Endodermal cell (in vitro differentiated cells): ENCODE data around the gene RPS6KC1. TPM values are rescaled to one million over a fixed set of nuclear protein-coding genes. Genes with fewer than 3 reads are reported as not detected.

Experiments used
- DNase-seq: peaks from one replicate; pipeline ENCODE4 v3.0.0-alpha.2; 2017
- H3K27ac ChIP-seq: 2 replicates; pipeline ENCODE4 v1.5.1; 2013; ENCODE audit warnings: mild to moderate bottlenecking, low read depth, low read length, moderate library complexity
- H3K27me3 ChIP-seq: 2 replicates; pipeline ENCODE4 v1.6.1; 2013; ENCODE audit warnings: mild to moderate bottlenecking, low read length, moderate library complexity; ENCODE audit not compliant: insufficient read depth, control insufficient read depth, poor library complexity, severe bottlenecking
- H3K36me3 ChIP-seq: 2 replicates; pipeline ENCODE4 v1.7.0; 2013; ENCODE audit warnings: mild to moderate bottlenecking, low read length, moderate library complexity; ENCODE audit not compliant: control insufficient read depth, insufficient read depth
- H3K4me1 ChIP-seq: one replicate; pipeline ENCODE4 v1.7.0; 2013; ENCODE audit warnings: low read length; ENCODE audit not compliant: control insufficient read depth, insufficient read depth
- H3K4me3 ChIP-seq: 2 replicates; pipeline ENCODE4 v1.5.1; 2013; ENCODE audit warnings: mild to moderate bottlenecking, low read length, moderate library complexity
- H3K9ac ChIP-seq: 2 replicates; pipeline ENCODE4 v1.6.1; 2013; ENCODE audit warnings: mild to moderate bottlenecking, low read length, moderate library complexity; ENCODE audit not compliant: poor library complexity, severe bottlenecking; ENCODE audit errors: extremely low read depth
- H3K9me3 ChIP-seq: 2 replicates; pipeline ENCODE4 v1.6.1; 2013; ENCODE audit warnings: mild to moderate bottlenecking, low read length, moderate library complexity; ENCODE audit not compliant: control insufficient read depth
- H3K27ac Mint-ChIP-seq: 2 replicates; pipeline ENCODE4 v1.8.0; 2020; ENCODE audit warnings: mixed read lengths
- H3K27me3 Mint-ChIP-seq: 2 replicates; pipeline ENCODE4 v1.8.0; 2021; ENCODE audit warnings: mild to moderate bottlenecking, mixed read lengths; ENCODE audit not compliant: insufficient read depth
- H3K36me3 Mint-ChIP-seq: 2 replicates; pipeline ENCODE4 v1.8.0; 2020; ENCODE audit warnings: low read depth, mixed read lengths
- H3K4me1 Mint-ChIP-seq: 2 replicates; pipeline ENCODE4 v1.8.0; 2020; ENCODE audit warnings: mixed read lengths
- H3K4me3 Mint-ChIP-seq: 2 replicates; pipeline ENCODE4 v1.8.0; 2020; ENCODE audit warnings: mild to moderate bottlenecking, moderate library complexity, mixed read lengths
- H3K9me3 Mint-ChIP-seq: 2 replicates; pipeline ENCODE4 v1.8.0; 2020; ENCODE audit warnings: mild to moderate bottlenecking, mixed read lengths
- WGBS, 2 experiments: methylation state at CpG; one replicate each; pipeline versions ENCODE4 v1.1.5 to v1.1.7; 2013; ENCODE audit warnings: missing lambda C conversion rate in 2 of 2, mixed read lengths in 1 of 2; ENCODE audit not compliant: insufficient coverage in 1 of 2, insufficient read length in 1 of 2; 5-methylcytosine and 5-hydroxymethylcytosine counted together
- total RNA-seq, 2 donors: library from RNA; stranded (reverse); fragmentation: NEBNext Ultra II Directional in 1 of 2; extraction: Animal tissue kit (Norgen Biotek cat#: 25700) in 1 of 2; gene quantifications; 2 replicates in 1 of 2; 3 replicates in 1 of 2; pipeline ENCODE4 v1.2.1, GENCODE V29; 2021
- TF ChIP-seq, protein P1 (sequence below): fragments of 200-600 bp; sonication (generic); conservative IDR thresholded peaks from 2 replicates; pipeline ENCODE4 v1.5.0; 2021; ENCODE audit warnings: antibody characterized with exemption, mild to moderate bottlenecking

Gene RPS6KC1
- total RNA-seq, 2 donors from 2014 or later = 31.4 to 36.3 TPM

DNA sequence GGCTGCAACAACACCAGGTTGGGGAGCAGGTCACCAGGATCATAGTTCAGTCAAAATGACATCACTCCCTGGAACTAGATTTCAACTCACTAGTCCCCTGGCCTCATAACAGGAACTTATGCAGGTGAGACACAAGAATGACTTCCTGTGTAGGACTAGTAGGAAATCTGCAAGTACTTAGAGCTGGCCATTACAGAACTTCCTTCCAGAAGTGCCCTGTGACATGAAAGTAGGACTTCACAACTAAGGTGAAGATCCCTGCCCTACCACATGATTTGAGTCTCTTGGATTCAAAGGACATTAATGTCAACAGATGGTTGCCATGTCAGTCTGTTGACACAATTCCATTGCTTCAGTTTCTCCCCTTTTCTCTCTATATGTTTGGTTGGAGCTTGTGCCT, 223.1 kb downstream of the RPS6KC1 start:
- H3K4me1 Mint-ChIP-seq = peaks cover 2% of the 10 kb centered on the region
- Histone ChIP-seq H3K27me3 (no peaks in the 10 kb centered on the region), H3K4me1 (no peaks in the 10 kb centered on the region), H3K9ac (no peak overlapping the region), H3K9me3 (no peaks in the 10 kb centered on the region), H3K4me3 (no peak overlapping the region), H3K27ac (no peak overlapping the region), H3K36me3 (peaks cover 17% of the 10 kb centered on the region)
- DNase-seq = no peak
- H3K4me3 Mint-ChIP-seq = no peak overlapping the region
- no peaks in the 10 kb centered on the region for H3K27me3 Mint-ChIP-seq
- no peak overlapping the region for H3K27ac Mint-ChIP-seq
- H3K9me3 Mint-ChIP-seq = no peaks in the 10 kb centered on the region
- H3K36me3 Mint-ChIP-seq = peaks cover 29% of the 10 kb centered on the region
- TF ChIP-seq, protein P1, sequence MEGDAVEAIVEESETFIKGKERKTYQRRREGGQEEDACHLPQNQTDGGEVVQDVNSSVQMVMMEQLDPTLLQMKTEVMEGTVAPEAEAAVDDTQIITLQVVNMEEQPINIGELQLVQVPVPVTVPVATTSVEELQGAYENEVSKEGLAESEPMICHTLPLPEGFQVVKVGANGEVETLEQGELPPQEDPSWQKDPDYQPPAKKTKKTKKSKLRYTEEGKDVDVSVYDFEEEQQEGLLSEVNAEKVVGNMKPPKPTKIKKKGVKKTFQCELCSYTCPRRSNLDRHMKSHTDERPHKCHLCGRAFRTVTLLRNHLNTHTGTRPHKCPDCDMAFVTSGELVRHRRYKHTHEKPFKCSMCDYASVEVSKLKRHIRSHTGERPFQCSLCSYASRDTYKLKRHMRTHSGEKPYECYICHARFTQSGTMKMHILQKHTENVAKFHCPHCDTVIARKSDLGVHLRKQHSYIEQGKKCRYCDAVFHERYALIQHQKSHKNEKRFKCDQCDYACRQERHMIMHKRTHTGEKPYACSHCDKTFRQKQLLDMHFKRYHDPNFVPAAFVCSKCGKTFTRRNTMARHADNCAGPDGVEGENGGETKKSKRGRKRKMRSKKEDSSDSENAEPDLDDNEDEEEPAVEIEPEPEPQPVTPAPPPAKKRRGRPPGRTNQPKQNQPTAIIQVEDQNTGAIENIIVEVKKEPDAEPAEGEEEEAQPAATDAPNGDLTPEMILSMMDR = no peak

DNA sequence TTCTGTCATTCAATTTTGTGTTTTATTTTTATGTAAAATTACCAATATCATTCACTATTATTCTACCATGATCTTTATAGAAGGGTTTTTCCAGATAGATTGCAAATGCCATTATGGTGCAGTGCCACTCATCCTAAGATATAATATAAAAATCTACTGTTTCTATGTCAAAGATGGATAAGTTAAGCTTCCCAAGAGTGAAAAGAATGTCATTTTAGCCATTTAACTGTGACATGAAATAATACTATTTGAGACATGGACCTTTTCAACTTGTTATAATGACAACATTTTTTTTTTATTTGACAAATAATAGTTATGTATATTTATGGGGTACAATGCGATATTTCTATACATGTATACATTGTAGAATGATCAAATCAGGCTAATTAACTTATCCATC, 224.3 kb downstream of the RPS6KC1 start:
- H3K9me3 ChIP-seq = no peaks in the 10 kb centered on the region
- Mint-ChIP-seq H3K27me3 (no peaks in the 10 kb centered on the region), H3K9me3 (no peaks in the 10 kb centered on the region), H3K4me3 (no peak overlapping the region), H3K27ac (no peak overlapping the region), H3K36me3 (peaks cover 21% of the 10 kb centered on the region), H3K4me1 (peaks cover 6% of the 10 kb centered on the region)
- WGBS, 2 experiments = no CpG with 5 or more reads among the region's 1 CpG
- no peak overlapping the region for H3K4me3 ChIP-seq
- no peaks in the 10 kb centered on the region for H3K27me3 ChIP-seq
- no peak overlapping the region for H3K27ac ChIP-seq
- peaks cover 17% of the 10 kb centered on the region for H3K36me3 ChIP-seq
- H3K4me1 ChIP-seq = no peaks in the 10 kb centered on the region
- DNase-seq = no peak
- TF ChIP-seq, protein P1 = no peak
- no peak overlapping the region for H3K9ac ChIP-seq

DNA sequence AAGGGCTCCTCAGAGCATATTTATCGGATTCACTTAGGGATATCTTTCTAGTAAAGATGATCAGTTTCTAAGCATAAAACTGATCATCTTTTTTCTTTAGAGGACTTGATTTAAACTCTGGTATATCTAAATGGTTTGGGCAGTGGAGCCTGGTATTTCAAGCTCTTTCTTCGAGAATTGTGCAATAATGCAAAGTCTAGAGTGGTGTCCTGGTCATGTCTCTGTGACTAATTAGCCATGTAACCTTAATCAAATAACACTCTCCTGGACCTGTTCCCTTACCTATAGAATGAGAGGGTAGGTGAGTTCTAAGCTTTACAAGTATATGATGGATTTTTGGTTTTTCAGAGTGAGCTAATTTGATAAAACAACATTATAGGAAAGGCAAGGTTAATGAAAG, 225.2 kb downstream of the RPS6KC1 start:
- no peak for DNase-seq
- Mint-ChIP-seq H3K27me3 (no peaks in the 10 kb centered on the region), H3K27ac (no peak overlapping the region), H3K9me3 (no peaks in the 10 kb centered on the region), H3K36me3 (peaks cover 15% of the 10 kb centered on the region), H3K4me3 (no peak overlapping the region), H3K4me1 (peaks cover 10% of the 10 kb centered on the region)
- Histone ChIP-seq H3K27ac (no peak overlapping the region), H3K36me3 (peaks cover 17% of the 10 kb centered on the region), H3K9me3 (no peaks in the 10 kb centered on the region), H3K4me3 (no peak overlapping the region), H3K9ac (no peak overlapping the region), H3K27me3 (no peaks in the 10 kb centered on the region), H3K4me1 (peaks cover 2% of the 10 kb centered on the region)
- WGBS, 2 experiments = 98 to 100% methylated on average over 1 to 2 of the region's 2 CpGs
- TF ChIP-seq, protein P1 = no peak
